ENCODE results near the gene RGS9BP.
"Not testable (repeated sequence)": the region's sequence is repeated elsewhere in the genome, so short reads cannot be mapped to it uniquely, and the experiment has no call there.

GRCh38 chr19:32652331-32652730, 23.3 kb upstream of the RGS9BP start:
- TF ChIP-seq POLR2AphosphoS5, POLR2A (IDR thresholded peaks at IDR 0.05): not testable (repeated sequence)
- TF ChIP-seq, protein P1, sequence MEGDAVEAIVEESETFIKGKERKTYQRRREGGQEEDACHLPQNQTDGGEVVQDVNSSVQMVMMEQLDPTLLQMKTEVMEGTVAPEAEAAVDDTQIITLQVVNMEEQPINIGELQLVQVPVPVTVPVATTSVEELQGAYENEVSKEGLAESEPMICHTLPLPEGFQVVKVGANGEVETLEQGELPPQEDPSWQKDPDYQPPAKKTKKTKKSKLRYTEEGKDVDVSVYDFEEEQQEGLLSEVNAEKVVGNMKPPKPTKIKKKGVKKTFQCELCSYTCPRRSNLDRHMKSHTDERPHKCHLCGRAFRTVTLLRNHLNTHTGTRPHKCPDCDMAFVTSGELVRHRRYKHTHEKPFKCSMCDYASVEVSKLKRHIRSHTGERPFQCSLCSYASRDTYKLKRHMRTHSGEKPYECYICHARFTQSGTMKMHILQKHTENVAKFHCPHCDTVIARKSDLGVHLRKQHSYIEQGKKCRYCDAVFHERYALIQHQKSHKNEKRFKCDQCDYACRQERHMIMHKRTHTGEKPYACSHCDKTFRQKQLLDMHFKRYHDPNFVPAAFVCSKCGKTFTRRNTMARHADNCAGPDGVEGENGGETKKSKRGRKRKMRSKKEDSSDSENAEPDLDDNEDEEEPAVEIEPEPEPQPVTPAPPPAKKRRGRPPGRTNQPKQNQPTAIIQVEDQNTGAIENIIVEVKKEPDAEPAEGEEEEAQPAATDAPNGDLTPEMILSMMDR (IDR thresholded peaks at IDR 0.05): not testable (repeated sequence)

All from gastroesophageal sphincter (tissue), 3 donors.